ENCODE data around the gene VEGFC. TPM values are rescaled to one million over a fixed set of nuclear protein-coding genes. Genes with fewer than 3 reads are reported as not detected.

VEGFC gene
- total and polyA plus RNA-seq, 7 experiments from 2014 or later, result not detected

GRCh38 chr4:176638992-176639391 lies 153.7 kb downstream of the VEGFC start:
- ATAC-seq (no peak), DNase-seq (no peak)
- intact Hi-C loops (cut with micrococcal nuclease), result no loop called here
- H3K27ac ChIP-seq (ENCODE audit: low read depth, low read length), result no peak overlapping the region
- Mint-ChIP-seq H3K27ac (no peak overlapping the region), H3K36me3 (no peaks in the 10 kb centered on the region), H3K4me1 (no peaks in the 10 kb centered on the region), H3K4me3 (no peak overlapping the region), H3K27me3 (no peaks in the 10 kb centered on the region), H3K9me3 (peaks cover 0 to 14% (median 0%) of the 10 kb centered on the region in 11 donors)
- H3K4me1 ChIP-seq (ENCODE audit: control insufficient read depth in 2 of 2, insufficient read depth in 2 of 2, low read length in 2 of 2), result no peaks in the 10 kb centered on the region
- ChIA-PET POLR2A (interaction anchor here (0.6 kb wide), 1 partner anchor 292 kb away, joined by 3 read pairs; no protein-coding TSS in a partner anchor), CTCF (no interaction called here)
- H3K27me3 ChIP-seq (ENCODE audit: control insufficient read depth in 2 of 2, insufficient read depth in 2 of 2, low read length in 2 of 2), result no peaks in the 10 kb centered on the region
- H3K36me3 ChIP-seq (ENCODE audit: control insufficient read depth in 2 of 3, insufficient read depth in 3 of 3, low read length in 3 of 3), result no peaks in the 10 kb centered on the region
- H3K4me3 ChIP-seq (ENCODE audit: low read length), result no peak overlapping the region
- no peaks in the 10 kb centered on the region for H3K9me3 ChIP-seq (ENCODE audit: control insufficient read depth in 2 of 3, low read length in 3 of 3)

DNA sequence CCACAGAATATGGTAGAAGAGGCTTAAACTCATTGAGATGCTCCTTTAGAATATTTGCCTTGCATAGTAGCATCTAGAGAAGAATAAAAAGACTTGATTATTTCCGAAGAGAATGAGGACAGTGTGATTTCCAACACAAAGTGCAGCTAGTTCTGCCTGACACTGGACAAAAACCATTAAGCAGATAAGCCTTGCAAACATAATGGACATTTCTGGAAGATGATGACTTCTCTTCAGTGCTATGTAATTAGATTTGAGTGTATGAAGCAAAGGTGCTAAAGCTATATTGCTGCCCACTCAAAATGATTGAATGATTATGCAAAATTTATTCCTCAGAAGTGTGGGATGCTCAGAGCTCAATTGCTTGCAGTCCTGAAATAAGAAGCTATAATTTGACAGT lies 156.4 kb downstream of the VEGFC start:
- H3K27ac ChIP-seq (ENCODE audit: low read depth, low read length), result no peak overlapping the region
- no peaks in the 10 kb centered on the region for H3K9me3 ChIP-seq (ENCODE audit: control insufficient read depth in 2 of 3, low read length in 3 of 3)
- Mint-ChIP-seq H3K27ac (no peak overlapping the region), H3K27me3 (no peaks in the 10 kb centered on the region), H3K36me3 (no peaks in the 10 kb centered on the region), H3K4me3 (no peak overlapping the region), H3K4me1 (no peaks in the 10 kb centered on the region), H3K9me3 (peaks cover 0 to 14% (median 2%) of the 10 kb centered on the region in 11 donors)
- H3K4me1 ChIP-seq (ENCODE audit: control insufficient read depth in 2 of 2, insufficient read depth in 2 of 2, low read length in 2 of 2), result no peaks in the 10 kb centered on the region
- ChIA-PET POLR2A (no interaction called here), CTCF (no interaction called here)
- ATAC-seq (no peak), DNase-seq (no peak)
- H3K27me3 ChIP-seq (ENCODE audit: control insufficient read depth in 2 of 2, insufficient read depth in 2 of 2, low read length in 2 of 2), result no peaks in the 10 kb centered on the region
- no peaks in the 10 kb centered on the region for H3K36me3 ChIP-seq (ENCODE audit: control insufficient read depth in 2 of 3, insufficient read depth in 3 of 3, low read length in 3 of 3)
- H3K4me3 ChIP-seq (ENCODE audit: low read length), result no peak overlapping the region
- intact Hi-C loops (cut with micrococcal nuclease), result no loop called here

DNA sequence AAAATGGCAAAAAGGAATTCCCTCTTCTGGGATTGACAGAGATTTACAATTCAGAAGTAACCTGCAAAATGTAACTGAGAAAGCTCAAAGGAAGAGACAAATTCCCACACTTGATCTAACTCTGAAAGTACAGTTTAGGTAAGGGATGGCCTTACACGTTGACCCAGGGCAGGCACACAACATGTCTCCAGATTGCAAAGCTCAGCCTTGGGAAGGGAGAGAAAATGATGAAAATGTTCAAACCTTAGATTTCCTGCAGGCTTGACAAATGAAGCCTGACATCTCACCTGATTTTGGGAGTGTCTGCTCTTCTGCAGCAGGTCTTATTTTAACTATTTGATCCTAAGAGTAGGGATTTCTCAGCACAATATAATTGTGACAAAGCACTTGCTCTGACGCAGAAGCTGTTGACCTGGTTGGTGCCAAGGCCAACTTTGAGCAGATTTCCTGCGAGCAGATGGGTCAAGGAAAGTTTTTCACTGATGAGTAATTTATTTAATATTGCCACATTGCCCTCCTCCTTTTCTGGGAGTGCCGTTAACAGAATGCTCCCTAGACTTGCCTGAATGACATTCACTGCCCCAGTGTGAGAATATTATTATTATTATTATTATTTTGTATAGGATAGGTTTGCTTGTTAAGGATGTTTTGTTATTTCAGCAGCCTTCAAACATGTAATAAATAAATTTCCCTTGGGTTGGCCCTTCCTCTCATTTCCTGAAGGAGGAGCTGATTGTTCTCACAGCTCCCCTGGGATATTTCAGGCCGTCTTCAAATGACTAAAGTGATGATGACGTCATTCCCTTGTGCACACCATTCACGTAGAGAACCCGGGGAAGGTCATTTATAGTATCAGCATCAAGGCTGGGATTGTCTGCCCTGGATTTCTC lies 157.1 kb downstream of the VEGFC start:
- no peak for ATAC-seq
- peaks cover 0 to 14% (median 3%) of the 10 kb centered on the region in 11 donors for H3K9me3 Mint-ChIP-seq
- CTCF ChIA-PET, result no interaction called here

More for the DNA sequence above, 157.1 kb downstream of the VEGFC start:
- H3K4me3 Mint-ChIP-seq, result no peak overlapping the region
- Histone ChIP-seq H3K4me3 (ENCODE audit: low read length) (no peak overlapping the region), H3K9me3 (ENCODE audit: control insufficient read depth in 2 of 3, low read length in 3 of 3) (no peaks in the 10 kb centered on the region), H3K4me1 (ENCODE audit: control insufficient read depth in 2 of 2, insufficient read depth in 2 of 2, low read length in 2 of 2) (no peaks in the 10 kb centered on the region), H3K27me3 (ENCODE audit: control insufficient read depth in 2 of 2, insufficient read depth in 2 of 2, low read length in 2 of 2) (no peaks in the 10 kb centered on the region), H3K27ac (ENCODE audit: low read depth, low read length) (no peak overlapping the region), H3K36me3 (ENCODE audit: control insufficient read depth in 2 of 3, insufficient read depth in 3 of 3, low read length in 3 of 3) (no peaks in the 10 kb centered on the region)
- POLR2A ChIA-PET, result no interaction called here
- no peaks in the 10 kb centered on the region for H3K4me1 Mint-ChIP-seq
- no peak overlapping the region for H3K27ac Mint-ChIP-seq
- intact Hi-C loops (cut with micrococcal nuclease), result no loop called here
- H3K27me3 Mint-ChIP-seq, result no peaks in the 10 kb centered on the region
- no peaks in the 10 kb centered on the region for H3K36me3 Mint-ChIP-seq
- DNase-seq, result no peak
